Activated B cell treated with CpG ODN at 0.5 μM for 24 hours (primary cell): ENCODE measurements around the gene CTLA4. TPM values are rescaled to one million over a fixed set of nuclear protein-coding genes. Genes with fewer than 3 reads are reported as not detected.

Experiments
- ATAC-seq: fragments of 200-7000 bp; cut with Tn5 transposase; one replicate; pipeline ENCODE4 v1.10.0; 2021; ENCODE audit warnings: low read depth, mild to moderate bottlenecking, moderate library complexity
- CTCF ChIA-PET: fragments of 350-600 bp; sonication (Branson Sonifier 250); formaldehyde crosslinking; loops from one replicate; lab custom pipeline; 2021; ENCODE audit warnings: antibody characterized with exemption; lab: Charles Lee
- POLR2A ChIA-PET: fragments of 350-600 bp; sonication (Branson Sonifier 250); formaldehyde crosslinking; loops from one replicate; lab custom pipeline; 2021; ENCODE audit warnings: antibody characterized with exemption; lab: Charles Lee
- DNase-seq: peaks from one replicate; pipeline ENCODE4 v3.0.0; 2022
- H3K27ac Mint-ChIP-seq: one replicate; pipeline ENCODE4 v1.8.0; 2020; ENCODE audit warnings: mixed read lengths
- H3K27me3 Mint-ChIP-seq: one replicate; pipeline ENCODE4 v1.8.0; 2021; ENCODE audit warnings: mixed read lengths
- H3K36me3 Mint-ChIP-seq: one replicate; pipeline ENCODE4 v1.8.0; 2021; ENCODE audit warnings: low read depth, mixed read lengths
- H3K4me1 Mint-ChIP-seq: one replicate; pipeline ENCODE4 v1.8.0; 2021; ENCODE audit warnings: mixed read lengths
- H3K4me3 Mint-ChIP-seq: one replicate; pipeline ENCODE4 v1.8.0; 2020; ENCODE audit warnings: mild to moderate bottlenecking, mixed read lengths
- H3K9me3 Mint-ChIP-seq: one replicate; pipeline ENCODE4 v1.8.0; 2020; ENCODE audit warnings: mixed read lengths
- CTCF ChIP-seq: fragments of 200-600 bp; IDR thresholded peaks from one replicate; pipeline ENCODE4 v1.8.0; 2022; ENCODE audit warnings: antibody characterized with exemption, mild to moderate bottlenecking
- intact Hi-C: fragments of 100-400 bp; cut with micrococcal nuclease; formaldehyde crosslinking; loops from one replicate; pipeline ENCODE4 v1.15.1; 2024
- total RNA-seq: library from RNA; stranded (reverse); gene quantifications from 2 replicates; pipeline ENCODE4 v1.2.3, GENCODE V29; 2022

The CTLA4 gene
- total RNA-seq, 1 donor from 2014 or later, result 0.55 TPM

DNA sequence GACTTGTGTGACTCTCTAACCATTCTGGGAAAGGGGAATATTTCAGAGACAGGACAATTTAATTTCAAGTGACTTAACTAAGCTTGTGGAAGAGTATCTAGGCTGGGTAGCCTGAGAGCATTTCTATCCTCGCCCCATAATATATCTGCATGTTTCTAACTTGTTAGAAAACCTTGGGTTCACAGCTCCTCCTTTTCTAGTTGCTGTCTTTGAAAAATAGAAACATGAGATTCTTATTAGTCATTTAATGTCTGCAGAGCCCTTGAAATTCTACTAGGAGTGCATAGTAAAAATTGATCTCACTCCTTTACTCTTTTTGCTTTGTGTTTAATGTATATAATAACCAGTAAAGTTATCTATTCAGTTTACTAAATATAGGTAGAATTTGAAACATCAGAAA lies 22.4 kb downstream of the CTLA4 start:
- Mint-ChIP-seq H3K27me3 (peaks cover 14% of the 10 kb centered on the region), H3K4me3 (no peak overlapping the region), H3K36me3 (no peaks in the 10 kb centered on the region), H3K9me3 (no peaks in the 10 kb centered on the region), H3K27ac (no peak overlapping the region), H3K4me1 (no peaks in the 10 kb centered on the region)
- ChIA-PET POLR2A (no interaction called here), CTCF (no interaction called here)
- TF ChIP-seq CTCF, result no peak
- ATAC-seq (no peak), DNase-seq (no peak)
- intact Hi-C loops, result no loop called here

DNA sequence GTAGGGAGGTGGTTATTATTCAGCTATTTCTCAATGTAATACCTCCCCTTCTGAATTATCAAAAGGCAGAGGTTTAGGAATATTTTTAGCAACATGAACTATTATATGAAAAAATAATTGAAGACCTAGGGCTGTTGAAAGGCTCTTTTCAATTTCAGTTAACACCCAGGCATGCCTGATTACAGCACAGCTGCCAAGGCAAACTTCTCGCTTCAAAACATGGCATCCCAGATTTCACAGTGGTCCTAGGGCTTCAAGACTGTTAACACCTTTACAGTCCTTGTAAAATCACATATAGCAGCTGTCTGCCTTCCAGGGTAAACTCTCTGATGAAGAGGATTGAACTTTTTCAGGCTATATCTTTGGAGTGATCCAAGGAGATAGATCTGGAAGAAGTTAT lies 23.2 kb downstream of the CTLA4 start:
- peaks cover 14% of the 10 kb centered on the region for H3K27me3 Mint-ChIP-seq
- ATAC-seq (no peak), DNase-seq (no peak)
- H3K36me3 Mint-ChIP-seq, result no peaks in the 10 kb centered on the region
- H3K4me1 Mint-ChIP-seq, result no peaks in the 10 kb centered on the region
- no peak overlapping the region for H3K27ac Mint-ChIP-seq
- intact Hi-C loops, result no loop called here
- no peak overlapping the region for H3K4me3 Mint-ChIP-seq
- H3K9me3 Mint-ChIP-seq, result no peaks in the 10 kb centered on the region
- POLR2A ChIA-PET, result no interaction called here
- CTCF ChIA-PET, result no interaction called here
- no peak for TF ChIP-seq CTCF

DNA sequence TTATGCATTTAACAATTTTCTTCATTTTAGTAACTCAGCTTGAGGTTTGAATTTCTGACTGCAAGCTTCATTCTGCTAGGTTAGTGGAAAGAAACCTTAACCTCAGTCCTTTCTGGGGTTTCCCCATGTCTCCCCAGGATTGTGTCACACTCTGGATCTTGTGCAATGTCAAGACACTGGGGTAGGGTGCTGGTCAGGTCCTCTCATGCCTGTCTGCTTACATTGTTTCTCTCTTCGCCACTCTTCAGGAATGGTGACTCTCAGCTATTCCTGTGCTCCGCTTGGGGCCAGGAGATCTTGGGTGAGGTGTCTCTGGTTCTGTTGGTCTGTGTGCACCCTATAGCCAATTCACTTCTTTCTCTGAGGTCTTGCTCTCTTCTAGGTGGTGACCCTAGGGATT lies 23.9 kb downstream of the CTLA4 start:
- Mint-ChIP-seq H3K4me1 (no peaks in the 10 kb centered on the region), H3K27ac (no peak overlapping the region), H3K9me3 (no peaks in the 10 kb centered on the region), H3K4me3 (no peak overlapping the region), H3K36me3 (no peaks in the 10 kb centered on the region), H3K27me3 (peaks cover 14% of the 10 kb centered on the region)
- ATAC-seq (no peak), DNase-seq (no peak)
- ChIA-PET POLR2A (no interaction called here), CTCF (no interaction called here)
- no peak for TF ChIP-seq CTCF
- intact Hi-C loops, result no loop called here

DNA sequence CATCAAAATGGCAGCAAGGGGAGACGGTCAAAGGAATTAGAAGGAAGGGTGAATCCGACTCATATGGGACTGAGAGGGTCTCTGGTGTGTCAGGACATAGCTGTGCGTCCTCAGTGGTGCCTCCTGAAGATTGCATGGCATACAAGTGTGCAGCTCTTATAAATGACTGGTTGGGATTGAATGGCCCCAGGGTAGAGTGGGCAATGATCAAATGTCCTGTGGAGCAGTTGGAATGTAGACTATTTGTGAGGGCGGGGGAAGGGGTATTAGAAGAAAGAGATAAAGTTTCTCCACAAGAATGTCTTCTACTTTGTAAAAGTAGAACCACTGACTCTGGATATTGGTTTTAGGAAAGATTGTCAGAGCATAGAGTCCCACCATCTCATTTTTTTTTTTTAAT lies 24.6 kb downstream of the CTLA4 start:
- H3K4me1 Mint-ChIP-seq, result peaks cover 5% of the 10 kb centered on the region
- no peak for TF ChIP-seq CTCF
- ChIA-PET CTCF (no interaction called here), POLR2A (no interaction called here)
- no peak overlapping the region for H3K27ac Mint-ChIP-seq
- ATAC-seq (no peak), DNase-seq (no peak)
- peaks cover 14% of the 10 kb centered on the region for H3K27me3 Mint-ChIP-seq
- no peak overlapping the region for H3K4me3 Mint-ChIP-seq
- intact Hi-C loops, result no loop called here
- no peaks in the 10 kb centered on the region for H3K9me3 Mint-ChIP-seq
- no peaks in the 10 kb centered on the region for H3K36me3 Mint-ChIP-seq

GRCh38 chr2:203893401-203893800 lies 25.8 kb downstream of the CTLA4 start:
- no peak overlapping the region for H3K4me3 Mint-ChIP-seq
- no peak for ATAC-seq

More at GRCh38 chr2:203893401-203893800, 25.8 kb downstream of the CTLA4 start:
- Mint-ChIP-seq H3K4me1 (peaks cover 17% of the 10 kb centered on the region), H3K9me3 (no peaks in the 10 kb centered on the region), H3K27me3 (peaks cover 14% of the 10 kb centered on the region), H3K27ac (no peak overlapping the region), H3K36me3 (no peaks in the 10 kb centered on the region)
- no peak for TF ChIP-seq CTCF
- intact Hi-C loops, result no loop called here
- ChIA-PET POLR2A (no interaction called here), CTCF (no interaction called here)
- DNase-seq, result no peak
